Neural crest cell (in vitro differentiated cells): ENCODE results near the gene ASTN2. TPM values are rescaled to one million over a fixed set of nuclear protein-coding genes. Genes with fewer than 3 reads are reported as not detected.

Experiments used
- DNase-seq: peaks from one replicate; pipeline ENCODE4 v3.0.0; 2021; ENCODE audit warnings: low read depth, mixed read lengths, low spot score
- H3K27ac Mint-ChIP-seq: one replicate; pipeline ENCODE4 v1.8.0; 2021; ENCODE audit warnings: mild to moderate bottlenecking, mixed read lengths; ENCODE audit not compliant: unreplicated experiment
- H3K27me3 Mint-ChIP-seq: 2 replicates; pipeline ENCODE4 v1.8.0; 2021; ENCODE audit warnings: low read depth, mild to moderate bottlenecking, mixed read lengths
- H3K36me3 Mint-ChIP-seq: 2 replicates; pipeline ENCODE4 v1.8.0; 2021; ENCODE audit warnings: low read depth, mild to moderate bottlenecking, mixed read lengths
- H3K4me1 Mint-ChIP-seq: 2 replicates; pipeline ENCODE4 v1.8.0; 2021; ENCODE audit warnings: mixed read lengths
- H3K4me3 Mint-ChIP-seq: one replicate; pipeline ENCODE4 v1.8.0; 2021; ENCODE audit warnings: mild to moderate bottlenecking, mixed read lengths
- H3K9me3 Mint-ChIP-seq: 2 replicates; pipeline ENCODE4 v1.8.0; 2021; ENCODE audit warnings: mixed read lengths
- total RNA-seq: library from RNA; stranded (reverse); gene quantifications from 2 replicates; pipeline ENCODE4 v1.2.1, GENCODE V29; 2021
- TF ChIP-seq, protein P1 (sequence below): fragments of 200-600 bp; sonication (generic); conservative IDR thresholded peaks from 2 replicates; pipeline ENCODE4 v1.5.0; 2021; ENCODE audit warnings: antibody characterized with exemption, mild to moderate bottlenecking

ASTN2 gene
- total RNA-seq, 1 donor from 2014 or later: 7.3 TPM

DNA sequence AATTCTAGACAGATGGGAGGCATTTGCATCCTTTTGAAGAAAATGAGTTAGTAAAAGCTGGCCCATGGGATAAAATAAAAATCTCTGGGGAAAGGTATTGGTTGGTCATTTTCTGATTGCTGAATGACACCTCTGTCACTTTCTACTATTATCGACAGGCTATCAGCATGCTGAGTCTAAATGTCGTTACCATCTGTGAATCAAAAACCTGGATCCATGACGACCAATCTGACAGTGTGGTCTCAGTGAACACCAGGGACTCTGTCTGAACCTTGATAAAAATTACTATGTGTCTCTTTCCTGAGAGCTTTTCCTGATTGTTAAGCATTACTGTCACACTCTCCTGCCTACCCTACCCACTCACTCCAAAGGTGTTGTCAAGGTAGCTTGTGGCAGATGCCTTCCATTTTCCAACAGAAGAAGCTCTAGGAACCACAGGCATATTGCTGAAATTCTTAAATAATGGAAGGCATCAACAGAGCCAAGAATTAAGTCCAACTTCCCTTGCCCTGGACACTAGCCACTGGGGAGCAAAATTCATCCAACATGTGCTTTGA, 12.6 kb upstream of the ASTN2 start:
- Mint-ChIP-seq H3K9me3 (no peaks in the 10 kb centered on the region), H3K27me3 (peaks cover 23% of the 10 kb centered on the region), H3K27ac (no peak overlapping the region), H3K4me1 (peaks cover 5% of the 10 kb centered on the region), H3K36me3 (no peaks in the 10 kb centered on the region), H3K4me3 (no peak overlapping the region)
- TF ChIP-seq, protein P1, sequence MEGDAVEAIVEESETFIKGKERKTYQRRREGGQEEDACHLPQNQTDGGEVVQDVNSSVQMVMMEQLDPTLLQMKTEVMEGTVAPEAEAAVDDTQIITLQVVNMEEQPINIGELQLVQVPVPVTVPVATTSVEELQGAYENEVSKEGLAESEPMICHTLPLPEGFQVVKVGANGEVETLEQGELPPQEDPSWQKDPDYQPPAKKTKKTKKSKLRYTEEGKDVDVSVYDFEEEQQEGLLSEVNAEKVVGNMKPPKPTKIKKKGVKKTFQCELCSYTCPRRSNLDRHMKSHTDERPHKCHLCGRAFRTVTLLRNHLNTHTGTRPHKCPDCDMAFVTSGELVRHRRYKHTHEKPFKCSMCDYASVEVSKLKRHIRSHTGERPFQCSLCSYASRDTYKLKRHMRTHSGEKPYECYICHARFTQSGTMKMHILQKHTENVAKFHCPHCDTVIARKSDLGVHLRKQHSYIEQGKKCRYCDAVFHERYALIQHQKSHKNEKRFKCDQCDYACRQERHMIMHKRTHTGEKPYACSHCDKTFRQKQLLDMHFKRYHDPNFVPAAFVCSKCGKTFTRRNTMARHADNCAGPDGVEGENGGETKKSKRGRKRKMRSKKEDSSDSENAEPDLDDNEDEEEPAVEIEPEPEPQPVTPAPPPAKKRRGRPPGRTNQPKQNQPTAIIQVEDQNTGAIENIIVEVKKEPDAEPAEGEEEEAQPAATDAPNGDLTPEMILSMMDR: no peak
- no peak for DNase-seq

- Mint-ChIP-seq H3K27ac (no peak overlapping the region), H3K4me3 (no peak overlapping the region), H3K9me3 (no peaks in the 10 kb centered on the region), H3K27me3 (peaks cover 18% of the 10 kb centered on the region), H3K4me1 (no peaks in the 10 kb centered on the region), H3K36me3 (no peaks in the 10 kb centered on the region)
- TF ChIP-seq, protein P1: no peak
- no peak for DNase-seq
Measured at GRCh38 chr9:117425566-117425965, 10.7 kb upstream of the ASTN2 start.

- DNase-seq: no peak
- Mint-ChIP-seq H3K9me3 (no peaks in the 10 kb centered on the region), H3K4me1 (no peaks in the 10 kb centered on the region), H3K36me3 (no peaks in the 10 kb centered on the region), H3K27me3 (peaks cover 18% of the 10 kb centered on the region), H3K4me3 (no peak overlapping the region), H3K27ac (no peak overlapping the region)
- TF ChIP-seq, protein P1: no peak
Measured at GRCh38 chr9:117424291-117424690, 9.4 kb upstream of the ASTN2 start.

GRCh38 chr9:117418111-117418510, 3.3 kb upstream of the ASTN2 start:
- Mint-ChIP-seq H3K27me3 (peaks cover 13% of the 10 kb centered on the region), H3K4me3 (no peak overlapping the region), H3K4me1 (peaks cover 4% of the 10 kb centered on the region), H3K36me3 (no peaks in the 10 kb centered on the region), H3K27ac (no peak overlapping the region), H3K9me3 (no peaks in the 10 kb centered on the region)
- no peak for DNase-seq
- TF ChIP-seq, protein P1: no peak

DNA sequence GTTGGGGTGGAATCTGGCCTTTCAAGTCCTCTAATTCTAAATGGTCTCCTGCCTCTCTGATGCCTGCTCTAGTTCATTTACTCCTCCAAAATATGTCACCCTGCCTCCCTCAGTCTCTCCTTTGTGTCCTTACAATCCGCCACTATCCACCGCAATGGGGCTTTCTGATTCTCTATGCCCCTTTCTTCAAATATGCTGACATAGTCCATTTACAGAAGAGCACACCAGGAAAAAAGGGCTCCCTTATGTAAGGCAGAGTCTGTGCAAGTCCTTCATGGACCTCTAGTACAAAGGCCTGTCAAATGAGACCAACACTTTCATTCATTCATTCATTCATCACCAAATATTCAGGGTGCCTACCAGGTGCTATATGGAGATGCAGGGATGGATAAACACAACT, 2.0 kb upstream of the ASTN2 start:
- Mint-ChIP-seq H3K27me3 (peaks cover 26% of the 10 kb centered on the region), H3K27ac (no peak overlapping the region), H3K4me3 (no peak overlapping the region), H3K9me3 (no peaks in the 10 kb centered on the region), H3K36me3 (no peaks in the 10 kb centered on the region), H3K4me1 (peaks cover 4% of the 10 kb centered on the region)
- no peak for DNase-seq
- TF ChIP-seq, protein P1: no peak
